Fibroblast of the conjunctiva (primary cell): Measurements from ENCODE around the gene RRAS2.
"Not testable (repeated sequence)": the region's sequence is repeated elsewhere in the genome, so short reads cannot be mapped to it uniquely, and the experiment has no call there.

Experiments used
- DNase-seq: peaks from one replicate; pipeline ENCODE4 v3.0.0-alpha.2; 2010; ENCODE audit warnings: low read depth

Gene RRAS2

DNA sequence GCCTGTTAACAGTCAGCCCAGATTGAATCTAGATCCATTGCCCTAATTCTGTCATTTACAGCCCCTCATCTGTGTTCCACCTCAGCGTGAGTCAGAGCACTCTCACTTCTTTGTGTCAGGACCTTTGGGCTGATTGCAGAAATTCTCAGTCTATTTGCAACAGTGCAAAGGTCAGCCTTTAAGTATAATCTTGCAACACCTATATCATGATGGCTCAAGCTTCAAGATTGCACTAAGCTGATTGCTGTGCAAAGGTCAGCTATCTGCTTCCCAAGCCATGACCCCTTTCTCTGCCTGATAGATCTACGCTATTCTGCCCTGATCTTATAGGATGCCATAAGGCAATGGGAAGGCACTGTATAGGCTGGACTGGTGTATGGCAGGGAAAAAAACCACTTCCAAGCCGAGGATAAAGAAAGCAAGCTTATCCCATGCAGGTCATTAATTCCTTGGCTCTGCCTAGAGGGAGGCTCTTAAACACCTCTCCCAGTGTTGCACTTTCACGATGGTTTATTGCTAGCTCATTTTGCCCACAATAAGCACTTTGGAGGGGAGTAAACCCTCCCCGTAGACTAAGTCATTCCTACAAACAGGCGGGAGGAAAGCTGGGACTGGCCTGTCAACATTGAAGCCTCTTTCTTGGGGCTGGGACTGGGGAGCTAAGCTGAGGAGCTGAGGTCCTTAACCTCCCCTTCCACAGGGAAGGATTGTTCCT is 100.6 kb downstream of the RRAS2 start:
- DNase-seq: no peak

- no peak for DNase-seq
These were observed 103.8 kb downstream of the RRAS2 start for GRCh38 chr11:14255238-14255534.

GRCh38 chr11:14254533-14255237 is 104.3 kb downstream of the RRAS2 start:
- no peak for DNase-seq

GRCh38 chr11:14253840-14254239 is 105.1 kb downstream of the RRAS2 start:
- DNase-seq: no peak

GRCh38 chr11:14253421-14253820 is 105.6 kb downstream of the RRAS2 start:
- DNase-seq: no peak

DNA sequence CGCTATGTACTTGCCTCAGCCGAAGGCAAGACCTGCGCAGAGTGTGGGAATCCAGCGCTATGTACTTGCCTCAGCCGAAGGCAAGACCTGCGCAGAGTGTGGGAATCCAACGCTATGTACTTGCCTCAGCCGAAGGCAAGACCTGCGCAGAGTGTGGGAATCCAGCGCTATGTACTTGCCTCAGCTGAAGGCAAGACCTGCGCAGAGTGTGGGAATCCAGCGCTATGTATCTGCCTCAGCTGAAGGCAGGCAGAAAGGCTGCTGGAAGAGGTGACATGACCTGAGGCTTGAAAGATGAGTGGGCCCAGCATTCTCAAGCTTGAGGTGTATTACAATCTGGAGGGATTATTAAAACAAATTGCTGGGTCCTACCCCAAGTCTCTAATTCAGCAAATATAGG is 106.5 kb downstream of the RRAS2 start:
- DNase-seq: not testable (repeated sequence)

DNA sequence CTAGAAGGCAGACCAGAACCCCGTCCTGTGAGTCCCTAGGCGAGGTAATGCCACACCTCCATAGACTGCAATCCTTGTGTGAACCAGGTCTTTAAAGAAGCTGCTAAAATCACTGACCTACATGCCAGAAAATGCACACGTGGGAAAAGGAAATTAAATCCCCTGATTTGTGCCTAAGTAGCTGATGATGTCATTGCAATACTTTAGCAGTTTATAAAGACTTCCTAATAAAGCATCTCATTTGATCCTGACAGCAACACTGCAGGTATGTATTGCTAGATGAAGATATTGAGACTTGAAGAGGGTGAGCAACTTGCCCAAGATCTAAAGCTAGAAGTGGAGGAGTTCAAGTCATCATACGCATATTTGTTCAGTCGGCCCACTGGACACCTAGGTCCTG is 107.2 kb downstream of the RRAS2 start:
- DNase-seq: no peak

DNA sequence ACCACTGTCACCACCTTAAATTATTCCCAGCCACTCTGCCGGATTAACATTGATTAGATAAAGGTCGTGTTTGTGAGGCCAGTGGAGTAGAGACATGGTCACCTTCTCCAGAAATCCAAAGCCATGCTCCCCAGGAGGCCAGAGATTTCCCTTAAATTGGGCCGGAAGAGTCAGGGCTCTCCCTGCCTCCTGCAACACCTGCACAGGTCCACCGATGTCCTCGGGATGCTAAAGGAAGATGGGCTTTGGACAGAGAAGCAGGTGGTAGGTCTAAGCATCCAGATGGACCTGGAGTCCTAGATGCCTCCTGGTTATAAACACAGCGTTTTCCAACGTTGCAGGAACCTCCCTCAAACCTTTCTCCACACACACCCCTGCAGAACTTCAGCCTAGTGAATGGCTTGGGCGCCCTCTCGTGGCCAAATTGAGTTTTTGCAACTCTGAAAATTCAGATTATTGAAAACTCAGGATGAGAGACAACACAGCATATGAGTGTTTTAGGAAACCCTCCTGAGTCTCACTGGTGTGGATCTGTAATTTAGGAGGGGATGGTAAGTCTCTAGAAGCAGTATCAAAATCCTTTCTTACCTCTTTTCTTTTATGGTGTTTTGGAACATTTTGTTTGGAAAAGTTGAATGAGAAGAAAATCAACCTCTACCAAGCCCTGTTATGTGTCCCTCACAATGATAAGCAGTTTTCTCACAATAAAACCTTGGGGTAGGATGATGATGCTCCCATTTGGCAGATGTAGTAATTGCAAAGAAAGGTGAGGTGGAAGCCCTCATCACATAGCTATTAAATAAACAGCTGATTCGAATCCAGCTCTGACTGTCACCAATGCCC is 109.6 kb downstream of the RRAS2 start:
- DNase-seq: peak; percentile 50

DNA sequence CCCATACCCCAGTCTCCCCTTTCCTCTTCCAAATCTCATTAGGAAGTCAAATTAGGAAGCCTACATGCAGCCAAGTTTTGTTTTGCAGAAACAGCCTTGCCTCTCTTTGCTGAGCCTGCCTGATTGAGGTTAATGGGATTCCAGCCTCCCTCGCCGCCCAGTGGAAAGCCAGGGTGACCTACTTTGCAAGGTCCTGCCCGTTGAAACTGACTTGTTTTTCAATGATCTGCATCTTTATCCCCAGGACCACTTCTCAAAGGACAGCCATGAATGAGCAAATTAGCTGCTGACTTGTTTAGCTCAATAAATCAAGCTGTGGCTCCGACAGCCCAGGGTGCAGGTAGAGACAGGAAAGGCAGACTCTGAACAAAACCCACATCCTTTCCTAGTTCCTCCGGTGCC is 110.4 kb downstream of the RRAS2 start:
- no peak for DNase-seq

GRCh38 chr11:14245444-14245843 is 113.5 kb downstream of the RRAS2 start:
- no peak for DNase-seq

- no peak for DNase-seq
These were observed 114.1 kb downstream of the RRAS2 start for GRCh38 chr11:14244926-14245325.

GRCh38 chr11:14242733-14243132 is 116.2 kb downstream of the RRAS2 start:
- no peak for DNase-seq

DNA sequence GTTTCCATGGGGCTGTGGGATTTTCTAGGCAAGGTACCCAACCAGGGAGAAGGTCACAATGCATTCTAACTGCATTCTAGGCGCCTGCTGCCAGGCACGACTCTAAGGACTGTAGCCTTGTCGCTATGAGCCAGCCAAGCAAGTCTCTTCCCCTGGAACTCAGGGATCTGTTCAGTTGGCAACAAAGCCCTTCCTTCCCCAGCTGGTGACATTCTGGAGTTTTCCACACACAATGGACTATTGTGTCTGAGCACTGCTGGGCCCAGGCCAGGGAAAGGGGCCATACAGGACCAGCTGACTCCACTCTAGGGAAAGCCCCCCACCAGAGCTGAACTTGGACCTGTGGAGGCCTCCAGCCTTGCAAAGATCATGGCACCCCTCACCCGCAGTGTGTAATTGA is 116.8 kb downstream of the RRAS2 start:
- no peak for DNase-seq

DNA sequence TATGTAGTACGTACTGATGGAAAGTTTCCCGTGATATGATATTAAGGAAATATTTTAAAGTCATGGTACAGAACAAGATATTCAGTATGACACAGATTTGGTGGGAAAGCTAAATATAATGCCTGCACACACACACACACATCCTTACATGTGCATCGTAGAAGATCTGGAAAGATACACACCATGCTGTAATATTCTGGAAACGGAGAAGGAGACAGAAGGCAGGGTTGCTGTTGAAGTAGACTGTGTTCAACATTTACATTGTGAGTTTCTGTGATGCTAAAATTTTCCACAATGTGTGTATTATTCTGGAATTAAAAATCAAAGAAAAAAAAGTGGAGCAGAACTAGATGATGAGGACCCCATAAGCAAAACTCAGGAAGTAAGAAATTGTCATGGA is 118.0 kb downstream of the RRAS2 start:
- DNase-seq: no peak

GRCh38 chr11:14240221-14240620 is 118.8 kb downstream of the RRAS2 start:
- no peak for DNase-seq

DNA sequence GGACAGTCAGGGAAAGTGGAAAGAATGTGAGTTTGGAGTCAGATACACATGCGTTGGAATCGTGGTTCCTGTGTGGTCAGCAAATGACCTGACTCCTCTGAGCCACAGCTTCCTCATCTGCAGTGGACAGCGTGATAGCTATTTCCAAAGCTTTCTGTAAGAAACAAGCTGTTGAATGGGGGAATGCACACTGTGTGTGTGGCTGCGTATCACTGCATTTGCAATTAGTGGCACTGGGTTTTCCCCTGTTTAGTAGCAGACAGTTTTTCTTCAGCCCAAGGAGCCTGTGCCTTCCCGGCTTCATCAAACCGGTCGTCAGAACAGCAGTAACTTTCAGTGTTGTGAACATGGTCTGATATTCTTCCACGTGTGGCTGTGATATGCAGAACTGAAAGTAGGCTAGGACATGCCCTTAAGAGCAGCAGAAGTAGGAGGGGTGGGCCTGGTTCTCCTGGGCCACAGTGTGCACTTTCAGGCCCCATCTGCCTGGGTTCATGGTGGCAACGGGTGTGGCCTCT is 121.5 kb downstream of the RRAS2 start:
- DNase-seq: no peak

- no peak for DNase-seq
These were observed 123.3 kb downstream of the RRAS2 start for GRCh38 chr11:14235701-14236100.

DNA sequence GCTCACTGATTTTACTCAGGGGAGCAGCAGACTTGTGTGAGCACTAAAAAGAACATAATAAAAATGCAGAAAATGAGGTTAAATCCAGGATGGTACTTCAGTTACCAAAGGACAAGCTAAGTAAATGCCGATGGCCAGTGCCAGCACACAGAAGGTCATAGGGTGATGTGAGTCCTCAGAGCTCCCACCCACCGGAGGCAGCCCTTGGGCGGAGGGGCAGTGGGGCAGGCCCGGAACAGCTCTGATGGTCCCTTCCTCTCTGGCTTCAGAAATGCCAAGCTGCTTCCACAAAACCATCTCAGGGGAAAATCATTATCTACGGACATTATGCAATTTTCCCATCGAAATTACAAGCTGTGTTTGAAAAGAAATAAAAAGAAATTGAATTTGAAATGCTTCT is 124.5 kb downstream of the RRAS2 start:
- no peak for DNase-seq

GRCh38 chr11:14232652-14233051 is 126.3 kb downstream of the RRAS2 start:
- DNase-seq: no peak

GRCh38 chr11:14230407-14230806 is 128.6 kb downstream of the RRAS2 start:
- DNase-seq: no peak

- no peak for DNase-seq
These were observed 129.5 kb downstream of the RRAS2 start for GRCh38 chr11:14229472-14229871.

- no peak for DNase-seq
These were observed 130.6 kb downstream of the RRAS2 start for GRCh38 chr11:14228356-14228755.
